HepG2 (cell line): ENCODE data around the gene MSI2. TPM values are rescaled to one million over a fixed set of nuclear protein-coding genes. Genes with fewer than 3 reads are reported as not detected.
A peak's percentile ranks its signal among the peaks of the same experiment; 100 is the strongest.

Source experiments
- ARNTL ChIP-seq: sonication (generic); formaldehyde crosslinking; IDR thresholded peaks from 2 replicates; pipeline ENCODE4 v1.4.0; 2020; ENCODE audit warnings: mild to moderate bottlenecking, missing genetic modification reagents
- ATRX ChIP-seq: sonication (generic); formaldehyde crosslinking; IDR thresholded peaks from 2 replicates; pipeline ENCODE4 v1.4.0; 2020; ENCODE audit warnings: missing genetic modification reagents, borderline replicate concordance
- CAMTA2 ChIP-seq: sonication (generic); formaldehyde crosslinking; IDR thresholded peaks from 2 replicates; pipeline ENCODE4 v1.4.0; 2020; ENCODE audit warnings: mild to moderate bottlenecking, missing genetic modification reagents, borderline replicate concordance
- EHMT2 ChIP-seq: fragments of 200-600 bp; sonication (generic); IDR thresholded peaks from 2 replicates; pipeline ENCODE4 v1.7.0; 2017; ENCODE audit warnings: antibody characterized with exemption, low read depth, low read length, borderline replicate concordance
- ETV5 ChIP-seq: IDR thresholded peaks from 2 replicates; pipeline ENCODE4 v1.6.1; 2018; ENCODE audit warnings: missing biosample characterization, missing genetic modification reagents, inconsistent platforms, borderline replicate concordance
- FOXK2 ChIP-seq: fragments of 450-650 bp; IDR thresholded peaks from 2 replicates; pipeline ENCODE4 v1.6.1; 2016
- GMEB2 ChIP-seq: IDR thresholded peaks from 2 replicates; pipeline ENCODE4 v1.6.1; 2016; ENCODE audit warnings: missing biosample characterization, missing genetic modification reagents, low read depth
- HOXA3 ChIP-seq: sonication (generic); formaldehyde crosslinking; IDR thresholded peaks from 2 replicates; pipeline ENCODE4 v1.5.0; 2020; ENCODE audit warnings: missing genetic modification reagents
- JUN ChIP-seq: sonication (generic); formaldehyde crosslinking; IDR thresholded peaks from 2 replicates; pipeline ENCODE4 v1.4.0; 2020; ENCODE audit warnings: mild to moderate bottlenecking, missing genetic modification reagents
- MAFG ChIP-seq: sonication (generic); formaldehyde crosslinking; IDR thresholded peaks from 2 replicates; pipeline ENCODE4 v1.5.1; 2020; ENCODE audit warnings: mild to moderate bottlenecking, missing genetic modification reagents
- MED1 ChIP-seq: sonication (generic); formaldehyde crosslinking; IDR thresholded peaks from 2 replicates; pipeline ENCODE4 v1.4.0; 2020; ENCODE audit warnings: missing genetic modification reagents
- ONECUT2 ChIP-seq: sonication (generic); formaldehyde crosslinking; IDR thresholded peaks from 2 replicates; pipeline ENCODE4 v1.4.0; 2020; ENCODE audit warnings: missing genetic modification reagents
- PBX2 ChIP-seq: IDR thresholded peaks from 2 replicates; pipeline ENCODE4 v1.6.1; 2016; ENCODE audit warnings: control low read depth
- SALL2 ChIP-seq: sonication (generic); formaldehyde crosslinking; IDR thresholded peaks from 2 replicates; pipeline ENCODE4 v1.8.1; 2023; ENCODE audit warnings: mild to moderate bottlenecking, missing genetic modification reagents, inconsistent platforms
- SIX4 ChIP-seq: sonication (generic); formaldehyde crosslinking; IDR thresholded peaks from 2 replicates; pipeline ENCODE4 v1.4.0; 2020; ENCODE audit warnings: missing genetic modification reagents
- SNRNP70 ChIP-seq: fragments of 200-400 bp; formaldehyde crosslinking; IDR thresholded peaks from 2 replicates; pipeline ENCODE4 v1.6.1; 2017; ENCODE audit warnings: mild to moderate bottlenecking, low read depth, low read length, moderate library complexity
- SP140L ChIP-seq: sonication (generic); formaldehyde crosslinking; IDR thresholded peaks from 2 replicates; pipeline ENCODE4 v1.4.0; 2020; ENCODE audit warnings: missing genetic modification reagents, borderline replicate concordance
- THAP7 ChIP-seq: sonication (generic); formaldehyde crosslinking; IDR thresholded peaks from 2 replicates; pipeline ENCODE4 v1.8.1; 2023; ENCODE audit warnings: mild to moderate bottlenecking, missing genetic modification reagents
- ZBTB25 ChIP-seq: IDR thresholded peaks from 2 replicates; pipeline ENCODE4 v1.6.1; 2018; ENCODE audit warnings: missing genetic modification reagents
- ZFAT ChIP-seq: sonication (generic); formaldehyde crosslinking; conservative IDR thresholded peaks from 2 replicates; pipeline ENCODE4 v1.8.1; 2023; ENCODE audit warnings: missing genetic modification reagents, inconsistent platforms
- ZFP36 ChIP-seq: fragments of 150-350 bp; IDR thresholded peaks from 2 replicates; pipeline ENCODE4 v1.6.1; 2018; ENCODE audit warnings: borderline replicate concordance, low read length, low read depth; ENCODE audit not compliant: partially characterized antibody
- ZFY ChIP-seq: sonication (generic); formaldehyde crosslinking; IDR thresholded peaks from 2 replicates; pipeline ENCODE4 v1.4.0; 2020; ENCODE audit warnings: missing genetic modification reagents
- ZNF17 ChIP-seq: sonication (generic); formaldehyde crosslinking; IDR thresholded peaks from 2 replicates; pipeline ENCODE4 v1.5.0; 2020; ENCODE audit warnings: mild to moderate bottlenecking, missing genetic modification reagents
- ZNF530 ChIP-seq: sonication (generic); formaldehyde crosslinking; IDR thresholded peaks from 2 replicates; pipeline ENCODE4 v1.5.0; 2020; ENCODE audit warnings: low read depth, mild to moderate bottlenecking, missing genetic modification reagents
- ZNF597 ChIP-seq: sonication (generic); formaldehyde crosslinking; IDR thresholded peaks from 2 replicates; pipeline ENCODE4 v1.5.0; 2020; ENCODE audit warnings: missing genetic modification reagents
- ZNF598 ChIP-seq: sonication (generic); formaldehyde crosslinking; IDR thresholded peaks from 2 replicates; pipeline ENCODE4 v1.5.1; 2020; ENCODE audit warnings: mild to moderate bottlenecking, missing genetic modification reagents, borderline replicate concordance
- polyA plus RNA-seq, 8 experiments: library from polyadenylated mRNA; depleted of rRNA in 3 of 8; stranded (reverse) in 7 of 8; unstranded in 1 of 8; fragments of >200 nt; fragmentation: Illumina TruSeq in 4 of 8; extraction: Trizol in 4 of 8; gene quantifications; 2 replicates each; pipeline versions ENCODE4 v1.2.1 to v1.2.3, GENCODE V29; 2011 to 2016; ENCODE audit warnings: low read depth in 4 of 8, missing spikeins in 1 of 8, mixed read lengths in 1 of 8; ENCODE audit not compliant: insufficient read depth in 1 of 8
- total RNA-seq, 5 experiments: library from RNA; depleted of rRNA; stranded (reverse); fragments of >200 nt; fragmentation: Illumina TruSeq; extraction: Trizol; gene quantifications; 2 replicates each; pipeline ENCODE4 v1.2.3, GENCODE V29; 2016; ENCODE audit warnings: low read depth in 1 of 5

The MSI2 gene
- total and polyA plus RNA-seq, 2 of the 13 experiments (the other 11 are each of a cell fraction or from before 2014, with no cell fraction given), result 77.5 to 78.4 TPM

- TF ChIP-seq ZBTB25 (CRISPR knock-in tag), result peak; percentile 71
- no peak; the same call in 1 of the 2 replicates for TF ChIP-seq GMEB2 (CRISPR knock-in tag)
- peak; percentile 88 for TF ChIP-seq ZFP36
- TF ChIP-seq ZNF530, result no peak
- TF ChIP-seq ATRX (CRISPR knock-in tag), result no peak
- peak; percentile 80 for TF ChIP-seq FOXK2
- no peak for TF ChIP-seq ZNF17
- no peak for TF ChIP-seq ZNF597
- TF ChIP-seq SNRNP70, result no peak
- peak; percentile 97 for TF ChIP-seq MED1 (CRISPR knock-in tag)
- TF ChIP-seq SP140L (CRISPR knock-in tag), result peak; percentile 78; the same call in 1 of the 2 replicates
- 0 out of 2 replicates have a peak, but pooled peaks have one; percentile 41 for TF ChIP-seq ZNF598 (CRISPR knock-in tag)
- TF ChIP-seq MAFG (CRISPR knock-in tag), result no peak
- no peak for TF ChIP-seq PBX2
- no peak for TF ChIP-seq CAMTA2 (CRISPR knock-in tag)
- no peak; the same call in 1 of the 2 replicates for TF ChIP-seq SALL2
- peak; percentile 66 for TF ChIP-seq ZFY (CRISPR knock-in tag)
- peak; percentile 61; the same call in 1 of the 2 replicates for TF ChIP-seq EHMT2
- peak; percentile 80 for TF ChIP-seq ARNTL
- TF ChIP-seq JUN, result peak; percentile 90
- peak; percentile 77; the same call in 1 of the 2 replicates for TF ChIP-seq THAP7 (CRISPR knock-in tag)
- TF ChIP-seq ZFAT (CRISPR knock-in tag), result no peak
- peak; percentile 94 for TF ChIP-seq HOXA3 (CRISPR knock-in tag)
- TF ChIP-seq SIX4 (CRISPR knock-in tag), result peak; percentile 94
- peak; percentile 69 for TF ChIP-seq ONECUT2 (CRISPR knock-in tag)
- peak; percentile 87; the same call in 1 of the 2 replicates for TF ChIP-seq ETV5 (CRISPR knock-in tag)
These were observed 157.7 kb downstream of the MSI2 start (continued) for GRCh38 chr17:57413848-57414651.
